Ascending aorta (tissue), 2 donors: ENCODE data around the gene MUTYH. TPM values are rescaled to one million over a fixed set of nuclear protein-coding genes. Genes with fewer than 3 reads are reported as not detected.

Experiments used
- DNase-seq, 2 donors: peaks; one replicate each; pipeline ENCODE4 v3.0.0-alpha.2; 2019; ENCODE audit warnings: low spot score in 2 of 2
- H3K27ac ChIP-seq, 2 donors: fragments of 200-600 bp; sonication (generic); one replicate each; pipeline ENCODE4 v1.5.1; 2016 to 2017; ENCODE audit warnings: mild to moderate bottlenecking in 1 of 2
- H3K27me3 ChIP-seq: fragments of 200-600 bp; sonication (generic); one replicate; pipeline ENCODE4 v1.5.1; 2017
- H3K36me3 ChIP-seq, 2 donors: fragments of 200-600 bp; sonication (generic); one replicate each; pipeline ENCODE4 v1.5.1; 2016
- H3K4me1 ChIP-seq, 2 donors: fragments of 200-600 bp; sonication (generic); one replicate each; pipeline ENCODE4 v1.5.1; 2016 to 2017; ENCODE audit warnings: mild to moderate bottlenecking in 1 of 2
- H3K4me3 ChIP-seq, 2 donors: fragments of 200-600 bp; sonication (generic); one replicate each; pipeline ENCODE4 v1.5.1; 2016 to 2017; ENCODE audit warnings: mild to moderate bottlenecking in 1 of 2
- H3K9me3 ChIP-seq, 2 donors: fragments of 200-600 bp; sonication (generic); one replicate each; pipeline ENCODE4 v1.5.1; 2016
- intact Hi-C: fragments of 100-400 bp; cut with DNase I; formaldehyde crosslinking; loops from one replicate; pipeline ENCODE4 v1.15.1; 2023
- total RNA-seq: library from RNA; depleted of rRNA; stranded (reverse); fragments of >200 nt; gene quantifications from one replicate; pipeline ENCODE4 v1.1.0, GENCODE V29; 2016
- TF ChIP-seq, protein P1 (sequence below), 3 experiments: fragments of 200-600 bp in 2 of 3; fragments of 450-650 bp in 1 of 3; sonication (generic) in 2 of 3; IDR thresholded peaks; one replicate each; pipeline ENCODE4 v1.5.1; 2016 to 2019; ENCODE audit warnings: antibody characterized with exemption in 3 of 3, mild to moderate bottlenecking in 1 of 3, moderate library complexity in 1 of 3

The MUTYH gene
- total RNA-seq, 1 donor from 2014 or later, result 1.8 TPM

DNA sequence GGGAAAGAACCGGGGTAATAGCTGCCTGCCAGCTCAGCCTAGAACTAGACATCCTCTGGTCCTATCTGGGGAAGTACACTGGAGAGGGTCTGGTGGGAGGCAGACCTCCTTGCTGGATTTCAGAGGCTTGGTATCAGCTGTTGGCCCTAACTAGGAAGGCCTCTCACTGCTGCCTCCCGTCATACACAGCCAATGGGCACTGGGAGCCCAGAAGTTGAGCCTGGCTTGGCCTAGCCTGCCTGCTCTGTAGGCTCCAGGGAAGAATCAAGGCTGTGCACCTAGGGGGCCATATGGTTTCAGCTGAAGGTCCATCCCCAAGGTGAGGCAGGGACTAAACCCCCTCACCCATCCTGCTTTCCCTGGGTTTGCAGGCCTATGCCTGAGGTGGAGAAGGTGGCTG lies 4.3 kb upstream of the MUTYH start:
- intact Hi-C loops, result loop anchor here (5.0 kb wide), 1 partner anchor 343 kb away; the partner anchor contains the start of genes GPBP1L1 and TMEM69
- no peaks in the 10 kb centered on the region for H3K9me3 ChIP-seq
- TF ChIP-seq, protein P1, sequence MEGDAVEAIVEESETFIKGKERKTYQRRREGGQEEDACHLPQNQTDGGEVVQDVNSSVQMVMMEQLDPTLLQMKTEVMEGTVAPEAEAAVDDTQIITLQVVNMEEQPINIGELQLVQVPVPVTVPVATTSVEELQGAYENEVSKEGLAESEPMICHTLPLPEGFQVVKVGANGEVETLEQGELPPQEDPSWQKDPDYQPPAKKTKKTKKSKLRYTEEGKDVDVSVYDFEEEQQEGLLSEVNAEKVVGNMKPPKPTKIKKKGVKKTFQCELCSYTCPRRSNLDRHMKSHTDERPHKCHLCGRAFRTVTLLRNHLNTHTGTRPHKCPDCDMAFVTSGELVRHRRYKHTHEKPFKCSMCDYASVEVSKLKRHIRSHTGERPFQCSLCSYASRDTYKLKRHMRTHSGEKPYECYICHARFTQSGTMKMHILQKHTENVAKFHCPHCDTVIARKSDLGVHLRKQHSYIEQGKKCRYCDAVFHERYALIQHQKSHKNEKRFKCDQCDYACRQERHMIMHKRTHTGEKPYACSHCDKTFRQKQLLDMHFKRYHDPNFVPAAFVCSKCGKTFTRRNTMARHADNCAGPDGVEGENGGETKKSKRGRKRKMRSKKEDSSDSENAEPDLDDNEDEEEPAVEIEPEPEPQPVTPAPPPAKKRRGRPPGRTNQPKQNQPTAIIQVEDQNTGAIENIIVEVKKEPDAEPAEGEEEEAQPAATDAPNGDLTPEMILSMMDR (IDR thresholded peaks at IDR 0.05), result no peak
- H3K36me3 ChIP-seq, result peaks cover 34% of the 10 kb centered on the region in 2 donors
- no peak overlapping the region for H3K4me3 ChIP-seq
- no peak overlapping the region for H3K27ac ChIP-seq
- no peaks in the 10 kb centered on the region for H3K27me3 ChIP-seq
- DNase-seq, result no peak
- H3K4me1 ChIP-seq, result peaks cover 19 to 22% of the 10 kb centered on the region in 2 donors

GRCh38 chr1:45340816-45341466 lies 701 bp upstream of the MUTYH start:
- TF ChIP-seq, protein P1 (IDR thresholded peaks at IDR 0.05), result no peak
- Histone ChIP-seq H3K4me3 (peak overlapping the region; percentile 84 to 87), H3K9me3 (no peaks in the 10 kb centered on the region), H3K4me1 (peaks cover 11 to 19% of the 10 kb centered on the region in 2 donors), H3K27ac (peak overlapping the region; percentile 98), H3K27me3 (no peaks in the 10 kb centered on the region), H3K36me3 (peaks cover 34% of the 10 kb centered on the region in 2 donors)
- no peak for DNase-seq
- intact Hi-C loops, result loop anchor here (1.0 to 5.0 kb wide), 4 partner anchors 38 to 346 kb away; partner anchors contain the start of genes GPBP1L1, TESK2, TMEM69 and UROD

- intact Hi-C loops, result no loop called here
- Histone ChIP-seq H3K9me3 (no peaks in the 10 kb centered on the region), H3K27me3 (no peaks in the 10 kb centered on the region), H3K27ac (no peak overlapping the region), H3K4me3 (no peak overlapping the region), H3K36me3 (peaks cover 23 to 33% of the 10 kb centered on the region in 2 donors), H3K4me1 (peaks cover 11 to 19% of the 10 kb centered on the region in 2 donors)
- TF ChIP-seq, protein P1 (IDR thresholded peaks at IDR 0.05), result no peak
- DNase-seq, result no peak
These were observed 2.5 kb downstream of the MUTYH start for GRCh38 chr1:45337630-45338325.

GRCh38 chr1:45335855-45336324 lies 4.3 kb downstream of the MUTYH start:
- peaks cover 31 to 41% of the 10 kb centered on the region in 2 donors for H3K36me3 ChIP-seq
- intact Hi-C loops, result no loop called here
- H3K4me3 ChIP-seq, result no peak overlapping the region
- TF ChIP-seq, protein P1 (IDR thresholded peaks at IDR 0.05), result no peak
- peaks cover 5 to 12% of the 10 kb centered on the region in 2 donors for H3K4me1 ChIP-seq
- H3K27ac ChIP-seq, result no peak overlapping the region
- DNase-seq, result no peak
- H3K9me3 ChIP-seq, result no peaks in the 10 kb centered on the region
- no peaks in the 10 kb centered on the region for H3K27me3 ChIP-seq

DNA sequence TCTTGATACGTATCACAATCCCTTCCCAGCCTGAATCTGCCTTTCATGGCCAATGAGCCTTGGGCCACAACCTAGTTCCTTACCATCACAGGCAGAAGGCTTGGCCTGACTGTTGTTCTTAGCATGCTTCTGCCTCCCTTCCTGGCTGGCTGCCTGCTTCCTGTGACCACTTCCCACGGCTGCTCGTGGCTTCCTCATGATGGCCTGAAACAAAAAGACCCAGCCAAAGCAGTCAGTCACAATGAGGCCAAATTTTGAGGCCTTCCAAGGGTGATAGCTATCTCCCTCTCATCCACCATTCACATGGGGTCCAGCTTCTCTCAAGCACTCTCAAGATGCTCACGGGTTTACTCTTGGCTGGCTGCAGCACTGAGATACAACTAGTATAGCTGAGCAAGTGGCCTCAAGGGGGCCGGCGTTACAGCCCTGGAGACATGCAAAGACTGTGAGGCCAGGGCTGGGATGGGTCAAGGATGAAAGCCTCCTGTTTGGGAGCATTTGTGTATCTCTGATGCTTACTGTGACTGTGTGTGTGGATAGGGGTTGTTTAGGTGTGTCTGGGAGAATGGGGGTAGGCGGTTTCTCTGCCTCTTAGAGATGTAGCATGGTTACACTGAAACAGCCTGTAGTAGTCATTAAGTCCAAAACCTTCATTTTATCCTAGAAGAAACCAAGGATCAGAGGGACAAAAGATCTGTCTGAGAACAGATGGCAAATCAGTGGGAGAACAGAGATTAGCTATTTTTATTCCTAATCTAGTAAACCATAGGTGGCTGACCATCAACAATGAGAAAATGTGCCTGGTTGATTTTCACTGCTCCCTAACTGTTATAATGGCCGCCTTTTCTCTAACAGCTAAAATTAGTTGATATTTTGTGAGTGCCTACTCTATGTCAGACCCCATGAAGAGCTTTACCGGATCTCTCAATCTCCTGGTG lies 5.7 kb downstream of the MUTYH start:
- TF ChIP-seq, protein P1 (IDR thresholded peaks at IDR 0.05), result no peak
- intact Hi-C loops, result no loop called here
- H3K27me3 ChIP-seq, result no peaks in the 10 kb centered on the region
- peaks cover 34 to 51% of the 10 kb centered on the region in 2 donors for H3K36me3 ChIP-seq
- H3K4me3 ChIP-seq, result no peak overlapping the region
- no peak overlapping the region for H3K27ac ChIP-seq
- no peaks in the 10 kb centered on the region for H3K9me3 ChIP-seq
- H3K4me1 ChIP-seq, result peaks cover 0 to 8% of the 10 kb centered on the region in 2 donors
- no peak for DNase-seq
